HG03139 (cell line): ENCODE measurements around the gene STRN4.

Experiments used
- ATAC-seq: cut with Tn5 transposase; IDR thresholded peaks from one replicate; pipeline ENCODE4 v1.9.1; 2021; ENCODE audit not compliant: unreplicated experiment

The STRN4 gene

DNA sequence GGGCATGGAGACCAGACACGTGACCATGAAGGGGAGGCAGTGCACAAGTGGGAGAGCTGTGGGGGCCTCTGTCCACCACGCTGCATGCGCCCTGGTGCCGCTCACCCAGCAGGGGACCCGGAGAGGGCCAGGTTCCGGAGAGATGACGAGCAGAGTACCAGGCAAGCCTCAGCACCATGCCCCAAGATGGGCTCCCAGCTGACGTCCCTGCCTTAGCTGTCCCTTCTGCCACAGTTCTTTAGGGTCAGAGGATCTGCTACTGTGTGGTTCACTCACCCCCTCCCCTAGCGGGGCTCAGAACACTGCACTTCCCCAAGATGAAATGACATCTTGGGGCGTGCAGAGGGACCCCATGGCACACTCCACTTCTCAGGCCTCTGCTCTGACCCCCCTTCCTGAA lies 19.7 kb downstream of the STRN4 start:
- ATAC-seq: no peak

DNA sequence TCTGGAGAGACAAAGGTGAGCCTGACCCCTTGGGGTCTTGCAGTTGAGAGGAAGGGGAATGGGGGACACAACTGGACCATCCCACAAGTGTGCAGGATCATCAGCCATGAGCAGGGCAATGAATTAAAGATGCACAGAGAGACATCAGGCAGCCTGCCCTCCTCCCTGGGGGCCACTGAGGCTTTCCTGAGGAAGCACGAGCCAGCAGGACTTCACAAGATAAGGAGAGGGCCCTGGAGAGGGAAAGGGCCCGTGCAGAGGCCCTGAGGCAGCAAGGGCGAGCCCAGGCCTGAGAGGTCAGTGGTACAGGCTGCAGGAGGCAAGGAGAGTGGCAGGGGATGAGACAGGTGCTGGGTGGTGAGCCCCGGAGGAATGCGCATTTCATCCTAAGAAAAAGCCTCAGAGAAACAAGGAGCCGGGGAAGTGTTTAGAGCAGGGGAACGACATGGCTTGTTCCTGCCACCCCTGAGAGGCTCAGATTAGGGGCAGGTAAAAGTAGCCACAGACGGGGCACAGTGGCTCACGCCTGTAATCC lies 20.3 kb downstream of the STRN4 start:
- ATAC-seq: no peak

GRCh38 chr19:46725036-46725820 lies 21.0 kb downstream of the STRN4 start:
- ATAC-seq: no peak

- ATAC-seq: no peak
These were observed 21.8 kb downstream of the STRN4 start for GRCh38 chr19:46724468-46724867.

- ATAC-seq: no peak
These were observed 22.8 kb downstream of the STRN4 start for GRCh38 chr19:46723471-46723870.

- no peak for ATAC-seq
These were observed 23.2 kb downstream of the STRN4 start for GRCh38 chr19:46723023-46723461.

GRCh38 chr19:46722421-46723022 lies 23.7 kb downstream of the STRN4 start:
- no peak for ATAC-seq

- ATAC-seq: no peak
These were observed 24.3 kb downstream of the STRN4 start for GRCh38 chr19:46722004-46722380.

- no peak for ATAC-seq
These were observed 24.8 kb downstream of the STRN4 start for GRCh38 chr19:46721269-46722003.

DNA sequence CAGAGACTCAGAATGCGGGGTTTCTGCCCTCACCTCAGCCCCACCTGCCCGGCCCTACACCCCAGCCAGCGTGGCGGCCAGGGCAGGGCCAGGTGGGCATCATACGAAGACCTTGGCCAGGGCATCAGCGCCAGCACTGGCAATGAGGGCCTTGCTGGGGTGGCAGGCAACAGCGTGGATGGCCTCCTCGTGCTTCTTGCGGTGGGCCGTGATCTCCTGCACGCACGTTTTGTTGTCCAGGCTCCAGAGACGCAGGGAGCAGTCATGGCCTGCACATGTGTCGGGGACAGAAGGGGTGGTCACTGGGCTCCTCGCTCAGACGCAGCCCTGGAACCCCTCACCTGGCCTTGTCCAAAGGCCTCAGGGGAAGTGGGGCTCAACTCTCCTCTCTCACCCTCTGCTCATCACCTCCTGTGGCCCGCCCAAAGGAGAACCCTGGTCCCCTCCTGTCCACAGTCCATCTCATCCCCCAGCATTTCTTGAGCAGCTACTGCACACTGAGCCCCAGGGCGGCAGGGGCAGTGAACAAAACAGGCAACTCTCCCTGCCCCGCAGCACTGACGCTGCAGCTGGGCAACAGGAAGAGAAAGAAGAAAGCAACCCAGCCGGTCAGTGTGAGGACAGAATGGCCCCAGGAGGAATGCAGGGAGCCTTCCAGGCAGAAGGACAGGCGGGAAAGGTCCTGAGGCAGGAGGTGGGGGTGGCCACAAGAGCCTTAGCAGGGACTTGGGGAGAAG lies 25.6 kb downstream of the STRN4 start:
- no peak for ATAC-seq

DNA sequence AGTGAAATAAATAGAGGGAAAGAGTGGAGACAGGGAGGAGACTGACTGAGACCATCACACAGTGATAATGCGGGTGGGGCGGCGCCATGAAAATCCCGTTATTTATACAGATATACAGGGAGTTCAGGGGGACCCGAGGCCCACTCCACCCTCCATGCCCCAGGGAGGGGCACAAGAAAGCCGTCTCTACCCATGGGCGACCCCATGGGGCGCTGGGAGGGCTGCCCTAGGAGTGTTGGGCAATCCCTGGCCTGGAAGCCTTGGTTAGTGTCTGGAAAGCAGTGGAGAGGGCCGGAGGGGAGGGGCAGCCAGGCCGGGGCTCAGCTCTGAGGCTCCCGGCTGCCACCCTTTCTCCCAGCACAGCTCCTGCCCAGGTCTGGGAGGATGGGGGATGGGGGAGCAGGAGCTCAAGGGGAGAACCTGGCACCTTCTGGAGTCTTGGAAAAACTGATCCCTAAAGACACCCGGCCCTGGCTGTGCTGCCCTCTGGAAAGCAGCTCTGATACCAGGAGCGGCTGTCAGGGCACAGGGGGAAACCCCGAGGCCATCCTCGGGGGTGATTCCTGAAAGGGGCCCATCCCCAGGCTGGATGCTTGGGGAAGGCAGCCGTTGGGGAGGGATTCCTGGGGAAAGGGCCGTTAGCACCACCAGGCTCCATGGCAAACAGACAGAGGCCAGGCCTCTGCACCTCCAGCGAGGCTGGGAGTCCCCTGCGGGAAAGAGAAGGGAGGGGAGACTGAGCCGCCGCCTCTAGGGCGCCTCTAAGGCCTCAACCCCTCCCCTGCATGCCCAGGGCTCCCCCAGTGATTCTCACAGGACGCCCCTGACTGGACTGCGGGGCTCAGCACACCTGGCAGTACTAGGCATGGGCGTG lies 26.4 kb downstream of the STRN4 start:
- no peak for ATAC-seq

DNA sequence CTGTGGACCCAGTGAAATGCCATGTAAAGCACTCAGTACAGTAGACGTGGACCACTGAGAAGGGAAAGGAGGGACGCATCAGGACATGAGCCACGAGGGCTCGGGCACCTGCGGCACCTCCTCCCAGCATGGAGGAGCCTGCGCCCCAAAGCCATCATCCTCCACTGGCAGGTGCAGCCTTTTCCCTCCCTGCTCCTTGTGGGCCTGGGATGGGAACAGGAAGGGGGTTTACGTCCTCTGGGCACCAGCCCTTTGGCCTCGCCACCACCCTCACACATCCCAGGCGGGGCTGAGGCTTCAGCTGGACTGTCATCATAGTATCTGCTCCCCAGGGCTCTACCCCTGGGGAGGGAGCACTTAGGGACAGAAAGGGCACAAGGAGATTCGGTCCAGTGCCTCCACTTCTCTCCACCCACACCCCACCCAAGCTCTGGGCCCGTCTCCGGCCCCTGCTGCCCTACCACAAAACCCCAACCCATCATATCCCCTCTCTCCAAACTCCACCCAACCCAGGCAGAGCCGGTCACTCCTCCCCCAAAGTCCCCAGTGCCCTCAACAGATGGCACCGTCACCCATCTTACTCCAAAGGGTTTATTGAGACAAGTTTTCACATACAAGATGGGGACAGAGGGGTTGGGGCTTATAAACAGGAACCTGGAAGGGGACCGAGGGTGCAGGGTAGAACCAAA lies 27.2 kb downstream of the STRN4 start:
- ATAC-seq: no peak

DNA sequence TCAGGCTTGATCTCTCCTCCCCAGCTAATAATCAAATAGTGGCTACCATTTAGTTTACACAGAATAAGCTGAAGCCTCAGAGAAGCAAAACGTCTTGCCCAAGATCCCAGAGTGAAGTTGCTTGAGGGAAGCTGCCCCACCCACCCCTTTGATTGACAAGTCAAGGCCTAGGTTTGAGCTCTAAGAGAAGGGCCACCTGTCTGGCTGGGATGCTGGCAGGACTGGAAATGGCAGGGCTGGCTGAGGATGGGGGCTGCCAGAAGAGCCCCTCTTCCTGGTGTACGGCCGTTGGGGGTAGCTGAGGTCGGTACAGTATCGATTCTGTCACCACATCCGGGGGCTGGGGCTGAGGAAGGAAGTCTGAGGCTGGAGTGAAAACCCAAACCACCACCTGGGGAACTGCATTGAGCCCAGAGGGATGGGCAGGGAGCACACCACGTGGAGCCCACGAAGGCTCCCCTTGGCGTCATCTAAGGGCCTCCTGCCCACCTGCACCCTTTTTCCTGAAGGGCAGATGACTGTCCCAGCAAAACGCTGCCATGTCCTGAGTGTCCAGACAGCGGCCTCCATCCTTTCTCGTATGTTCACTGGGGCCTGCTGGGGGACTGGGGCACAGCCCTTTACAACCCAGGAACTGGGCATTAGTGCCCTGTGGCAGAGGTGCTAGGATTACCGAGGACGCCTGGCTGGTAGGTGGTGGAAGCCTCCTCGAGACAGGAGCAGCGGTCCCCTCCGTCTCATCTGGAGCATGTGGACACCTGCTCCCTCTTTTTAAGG lies 27.9 kb downstream of the STRN4 start:
- ATAC-seq: no peak

DNA sequence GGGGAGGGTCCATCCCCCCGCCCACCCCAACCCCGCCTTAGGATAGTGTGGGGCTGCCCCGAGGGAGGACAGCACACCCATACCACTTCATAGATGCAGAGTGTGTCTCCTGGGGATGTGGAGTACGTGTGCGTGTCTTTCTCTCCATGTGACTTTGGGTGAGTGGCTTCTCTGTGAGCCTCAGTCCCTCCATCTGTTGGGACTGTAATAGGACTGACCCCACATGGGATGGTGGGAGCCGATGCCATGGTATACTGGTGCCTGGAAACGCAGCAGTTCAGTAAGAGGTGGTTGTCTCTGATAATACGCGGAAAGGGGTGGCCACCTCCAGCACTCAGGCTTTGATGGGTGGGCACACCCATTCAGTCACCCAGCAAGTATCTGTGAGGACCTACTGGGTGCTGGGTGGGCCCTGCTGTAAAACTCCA lies 28.5 kb downstream of the STRN4 start:
- no peak for ATAC-seq

DNA sequence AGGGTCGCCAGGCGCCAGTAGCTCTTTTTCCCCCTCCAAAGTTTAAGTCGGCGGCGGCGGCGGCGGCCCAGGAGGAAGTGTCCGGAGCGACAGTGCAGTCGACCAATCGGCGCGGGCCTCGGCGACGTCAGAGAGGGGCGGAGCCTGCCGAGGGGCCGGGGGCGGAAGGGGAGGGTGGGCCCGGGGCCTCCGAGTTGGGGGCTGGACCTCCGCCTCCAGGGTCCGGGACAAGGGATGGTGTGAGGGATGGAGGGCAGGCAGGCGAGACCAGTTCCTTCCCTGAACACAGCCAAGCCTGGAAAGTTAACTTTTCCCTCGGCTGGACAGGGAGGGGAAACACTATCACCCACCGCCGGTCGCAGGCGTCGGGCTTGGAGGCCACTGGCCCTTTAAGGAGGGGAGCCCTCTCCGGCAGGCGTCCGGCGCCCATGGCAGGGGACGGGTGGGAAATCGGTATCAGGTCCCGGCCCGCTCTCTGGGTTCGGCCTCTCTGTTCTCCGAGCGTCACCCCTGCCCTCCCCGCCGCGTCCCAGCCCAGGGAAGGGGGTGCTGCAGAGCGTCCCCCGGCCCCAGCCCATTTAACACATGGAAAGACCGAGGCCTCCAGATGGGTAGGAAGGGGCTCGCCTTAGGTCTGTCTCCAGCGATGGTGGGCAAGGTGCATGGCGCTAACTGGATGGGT lies 29.1 kb downstream of the STRN4 start, which contains the start of gene PRKD2:
PRKD2 (minus strand) TSS at position 81 of the 682 bp plus-strand sequence. CDS start 744 bp downstream, outside the sequence.
- no peak for ATAC-seq

DNA sequence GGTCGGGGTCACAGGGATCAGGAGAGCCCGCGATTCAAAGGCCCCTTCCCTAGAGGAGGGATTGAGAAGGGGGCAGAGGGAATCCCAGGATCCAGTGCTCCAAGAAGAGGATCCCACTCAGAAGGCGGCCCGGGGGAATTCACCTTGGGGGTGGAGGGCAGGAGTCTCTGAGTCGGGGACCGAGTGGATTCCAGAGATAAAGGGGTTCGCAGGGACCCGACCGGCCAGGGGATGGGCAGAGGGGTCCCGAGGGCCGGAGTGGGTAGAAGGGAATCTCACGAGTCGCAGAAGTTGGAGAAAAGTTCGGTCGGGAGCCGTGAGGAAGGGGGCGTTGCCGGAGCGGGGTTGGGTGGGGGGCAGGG lies 29.6 kb downstream of the STRN4 start:
- no peak for ATAC-seq

DNA sequence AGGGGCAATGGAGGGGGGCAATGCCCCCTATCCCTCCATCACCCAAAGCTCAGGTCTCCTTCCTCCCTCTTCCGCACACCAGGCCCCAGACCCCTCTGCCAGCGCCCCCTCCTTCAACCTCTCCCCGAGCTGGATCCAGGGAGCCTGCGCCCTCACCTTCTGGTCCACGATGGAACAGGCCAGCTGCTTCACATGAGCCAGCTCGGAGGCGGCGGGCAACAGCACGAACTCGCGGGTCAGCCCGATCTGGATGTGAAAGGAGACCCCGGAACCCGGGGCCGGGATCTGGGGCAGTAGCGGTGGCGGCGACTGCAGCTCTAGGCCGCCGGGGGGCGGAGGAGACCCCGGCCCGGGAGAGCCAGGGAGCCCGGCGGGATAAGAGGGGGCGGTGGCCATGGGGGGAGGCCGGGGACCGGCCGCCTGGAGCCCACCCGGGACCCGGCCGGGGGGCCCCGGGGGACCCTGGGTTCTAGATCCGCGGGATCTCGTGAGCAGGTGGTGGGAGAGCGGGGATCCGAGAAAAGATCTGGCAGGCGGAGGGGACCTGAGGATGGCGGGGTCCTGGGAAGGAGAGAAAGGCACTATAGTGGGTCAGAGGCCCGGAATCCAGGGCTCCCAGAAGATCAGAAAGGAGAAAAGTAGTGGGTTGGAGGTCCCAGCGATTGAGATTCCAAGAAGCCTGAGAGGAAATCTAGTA lies 30.1 kb downstream of the STRN4 start:
- no peak for ATAC-seq

DNA sequence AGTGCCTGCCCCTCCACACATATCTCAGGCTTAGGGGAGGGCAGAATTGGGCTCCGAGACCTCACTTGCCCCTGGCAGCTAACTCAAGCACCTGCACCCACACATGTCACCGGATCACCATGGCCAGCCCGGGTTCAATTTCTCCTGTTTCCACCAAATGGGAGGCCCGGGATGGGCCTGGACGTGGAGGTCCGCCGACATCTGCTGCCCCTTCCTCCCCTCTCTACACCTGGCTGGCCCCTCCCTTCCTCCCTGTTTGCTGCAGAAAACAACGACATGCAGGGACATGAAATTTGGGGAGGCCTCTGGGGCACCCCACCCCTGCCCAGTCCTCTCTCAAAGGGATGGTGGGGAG lies 30.7 kb downstream of the STRN4 start:
- ATAC-seq: no peak
